ENCODE results near the gene VSIR. TPM values are rescaled to one million over a fixed set of nuclear protein-coding genes. Genes with fewer than 3 reads are reported as not detected.

VSIR gene
- total and polyA plus RNA-seq, 11 donors: 32.6 to 181 (median 83.2) TPM

DNA sequence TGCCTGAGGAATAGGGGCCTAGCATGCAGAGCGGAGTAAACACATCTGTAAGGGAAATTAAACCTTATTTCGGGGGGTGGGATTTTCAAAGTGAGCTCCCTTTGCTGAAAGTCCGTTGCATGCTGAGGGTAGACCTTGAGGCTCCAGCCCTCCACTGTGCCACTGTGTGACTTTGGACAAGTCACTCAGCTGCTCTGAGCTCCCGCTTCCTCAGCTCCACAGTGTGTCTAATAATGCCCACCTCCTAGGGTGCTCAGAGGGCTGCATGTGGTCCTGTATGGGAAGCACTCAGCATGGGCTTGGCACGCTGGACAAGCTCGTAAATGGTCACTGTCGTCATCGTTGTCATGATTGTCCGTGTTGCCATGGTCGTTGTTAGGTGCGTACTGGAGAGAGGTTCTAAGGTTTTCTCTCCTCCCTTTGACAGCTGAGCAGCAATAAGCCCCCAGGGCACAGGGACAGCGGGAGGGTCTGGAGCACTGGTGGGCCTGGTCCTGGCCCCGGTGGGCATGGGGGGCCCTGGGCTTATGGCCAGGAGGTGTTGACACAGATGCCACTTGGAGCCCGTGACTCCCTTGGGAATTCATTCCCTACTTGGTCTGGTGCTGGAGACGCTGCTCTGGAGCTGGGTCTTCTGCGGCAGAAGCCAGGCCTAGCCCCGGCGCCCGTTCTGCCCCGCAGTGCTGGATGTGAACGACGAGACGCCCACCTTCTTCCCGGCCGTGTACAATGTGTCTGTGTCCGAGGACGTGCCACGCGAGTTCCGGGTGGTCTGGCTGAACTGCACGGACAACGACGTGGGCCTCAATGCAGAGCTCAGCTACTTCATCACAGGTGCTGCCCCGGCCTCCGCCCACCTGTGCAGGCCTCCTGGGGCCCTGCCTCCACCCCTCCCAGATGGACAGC, 66.9 kb downstream of the VSIR start:
- DNase-seq: peak in 1 of 5 donors; percentile 25
- WGBS, 4 donors: 95 to 96% (median 96%) methylated on average over 24 to 35 of the region's 35 CpGs
- ATAC-seq: no peak
- no peak overlapping the region for H3K27ac ChIP-seq
- H3K36me3 ChIP-seq: no peaks in the 10 kb centered on the region
- intact Hi-C loops (cut with DNase I): loop anchor here (5.0 to 10.0 kb wide), 14 partner anchors 44 to 394 kb away; partner anchors contain the start of genes SLC29A3 (in 4 of the 10) and CDH23 (in 2 of the 10)
- H3K4me1 ChIP-seq: peaks cover 0 to 20% (median 8%) of the 10 kb centered on the region in 12 donors
- no peaks in the 10 kb centered on the region for H3K27me3 ChIP-seq
- TF ChIP-seq CTCF (IDR thresholded peaks at IDR 0.05): no peak
- H3K4me3 ChIP-seq: no peak overlapping the region
- no peaks in the 10 kb centered on the region for H3K9me3 ChIP-seq

GRCh38 chr10:71705582-71705981, 67.7 kb downstream of the VSIR start:
- intact Hi-C loops (cut with DNase I): loop anchor here (5.0 to 10.0 kb wide), 14 partner anchors 43 to 393 kb away; partner anchors contain the start of genes SLC29A3 (in 4 of the 10) and CDH23 (in 2 of the 10)
- WGBS, 4 donors: 66 to 80% (median 73%) methylated on average over 2 of the region's 2 CpGs; no CpG with 5 or more reads in 1 of the 4 donors
- no peaks in the 10 kb centered on the region for H3K9me3 ChIP-seq
- DNase-seq (peak in 1 of 5 donors; percentile 18), ATAC-seq (no peak)
- peaks cover 0 to 26% (median 8%) of the 10 kb centered on the region in 12 donors for H3K4me1 ChIP-seq
- H3K27ac ChIP-seq: no peak overlapping the region
- H3K36me3 ChIP-seq: no peaks in the 10 kb centered on the region
- peak in 2 of 12 donors; percentile 8 for TF ChIP-seq CTCF (IDR thresholded peaks at IDR 0.05)
- TF ChIP-seq POLR2A (IDR thresholded peaks at IDR 0.05): no peak
- no peak overlapping the region for H3K4me3 ChIP-seq
- no peaks in the 10 kb centered on the region for H3K27me3 ChIP-seq

GRCh38 chr10:71704816-71705215, 68.5 kb downstream of the VSIR start:
- TF ChIP-seq CTCF (IDR thresholded peaks at IDR 0.05) (no peak), POLR2A (IDR thresholded peaks at IDR 0.05) (no peak)
- ATAC-seq (no peak), DNase-seq (no peak)
- no peaks in the 10 kb centered on the region for H3K36me3 ChIP-seq
- no peaks in the 10 kb centered on the region for H3K27me3 ChIP-seq
- peaks cover 0 to 30% (median 9%) of the 10 kb centered on the region in 12 donors for H3K4me1 ChIP-seq
- H3K9me3 ChIP-seq: no peaks in the 10 kb centered on the region
- WGBS, 4 donors: 94 to 97% (median 97%) methylated on average over 13 to 18 of the region's 18 CpGs
- no peak overlapping the region for H3K27ac ChIP-seq
- no peak overlapping the region for H3K4me3 ChIP-seq
- intact Hi-C loops (cut with DNase I): loop anchor here (5.0 to 10.0 kb wide), 14 partner anchors 43 to 393 kb away; partner anchors contain the start of genes SLC29A3 (in 4 of the 10) and CDH23 (in 2 of the 10)

DNA sequence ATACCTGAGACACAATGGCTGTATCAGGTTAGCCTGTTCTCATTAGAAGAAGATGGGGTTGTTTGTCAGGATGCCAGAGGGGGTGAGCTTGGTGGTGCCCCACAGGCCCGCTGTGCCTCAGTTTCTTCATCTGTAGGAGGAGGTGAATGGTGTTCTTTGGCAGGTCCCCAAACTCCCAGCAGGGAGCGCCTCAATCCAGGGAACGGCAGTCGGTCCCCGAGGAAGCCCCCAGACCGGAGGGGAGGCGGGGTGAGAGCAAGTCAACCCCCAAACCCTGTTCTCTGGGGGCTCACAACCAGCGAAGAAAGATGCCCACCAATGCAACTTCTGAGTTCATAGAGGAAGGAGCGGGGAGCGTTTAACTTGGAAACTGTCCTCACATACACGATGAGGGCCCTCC, 69.7 kb downstream of the VSIR start:
- WGBS, 4 donors: 72 to 87% (median 80%) methylated on average over 10 to 11 of the region's 11 CpGs
- Histone ChIP-seq H3K4me1 (peaks cover 0 to 30% (median 9%) of the 10 kb centered on the region in 12 donors), H3K27ac (no peak overlapping the region), H3K9me3 (no peaks in the 10 kb centered on the region), H3K4me3 (no peak overlapping the region), H3K27me3 (no peaks in the 10 kb centered on the region), H3K36me3 (no peaks in the 10 kb centered on the region)
- DNase-seq: peak in 1 of 5 donors; percentile 17
- ATAC-seq: no peak
- intact Hi-C loops (cut with DNase I): loop anchor here in 5 of 10 donors (5.0 to 10.0 kb wide), 8 partner anchors 89 to 389 kb away; partner anchors contain the start of genes SLC29A3 (in 2 of the 5) and CDH23 (in 1 of the 5)
- TF ChIP-seq CTCF (IDR thresholded peaks at IDR 0.05) (no peak), POLR2A (IDR thresholded peaks at IDR 0.05) (no peak)

Data from heart left ventricle (tissue), 16 donors.